Kidney (tissue), 14 donors: ENCODE results near the gene CTXN1. TPM values are rescaled to one million over a fixed set of nuclear protein-coding genes. Genes with fewer than 3 reads are reported as not detected.
A peak's percentile ranks its signal among the peaks of the same experiment; 100 is the strongest.

Experiments
- DNase-seq, 5 donors: peaks; one replicate each; pipeline ENCODE4 v3.0.0-alpha.2; 2013 to 2020
- FAIRE-seq: peaks from 2 replicates; lab custom pipeline; 2012; peaks lifted over from hg19 to GRCh38; lab: Jason Lieb, UNC
- H3K27ac ChIP-seq, 2 donors: one replicate each; pipeline ENCODE4 v1.7.0; 2013; ENCODE audit warnings: low read depth in 2 of 2, low read length in 2 of 2, inconsistent platforms in 1 of 2
- H3K27me3 ChIP-seq: one replicate; pipeline ENCODE4 v1.7.1; 2013; ENCODE audit warnings: low read length, inconsistent platforms; ENCODE audit not compliant: control insufficient read depth, insufficient read depth
- H3K36me3 ChIP-seq, 3 donors: one replicate each; pipeline versions ENCODE4 v1.7.0 to v1.7.1; 2013; ENCODE audit warnings: low read length in 3 of 3, control low read depth in 1 of 3, inconsistent platforms in 1 of 3; ENCODE audit not compliant: insufficient read depth in 3 of 3, control insufficient read depth in 2 of 3
- H3K4me1 ChIP-seq, 3 donors: one replicate each; pipeline versions ENCODE4 v1.7.0 to v1.7.1; 2013; ENCODE audit warnings: low read length in 3 of 3, inconsistent platforms in 1 of 3, low read depth in 1 of 3; ENCODE audit not compliant: control insufficient read depth in 2 of 3, insufficient read depth in 2 of 3
- H3K4me3 ChIP-seq, 3 donors: one replicate each; pipeline versions ENCODE4 v1.7.0 to v1.8.1; 2013; ENCODE audit warnings: low read length in 3 of 3, control low read depth in 1 of 3, inconsistent platforms in 1 of 3
- H3K9ac ChIP-seq, 3 donors: one replicate each; pipeline versions ENCODE4 v1.7.0 to v1.7.1; 2013; ENCODE audit warnings: low read length in 3 of 3, control low read depth in 1 of 3, inconsistent platforms in 1 of 3
- H3K9me3 ChIP-seq, 3 donors: one replicate each; pipeline versions ENCODE4 v1.7.0 to v1.7.1; 2013; ENCODE audit warnings: low read length in 3 of 3, control low read depth in 1 of 3, inconsistent platforms in 1 of 3; ENCODE audit not compliant: control insufficient read depth in 2 of 3, insufficient read depth in 1 of 3
- intact Hi-C: fragments of 100-400 bp; cut with DNase I; formaldehyde crosslinking; loops from one replicate; pipeline ENCODE4 v1.11.1; 2022
- polyA plus RNA-seq: library from polyadenylated mRNA; stranded (reverse); fragments of 350-450 nt; fragmentation: Illumina TruSeq; extraction: RNeasy Lipid Tissue Mini Kit (QIAGEN cat#74804); gene quantifications from one replicate; pipeline ENCODE4 v1.2.3, GENCODE V29; 2014; ENCODE audit warnings: low read depth, low replicate concordance; ENCODE audit not compliant: insufficient read depth
- total RNA-seq: library from RNA; stranded (reverse); fragmentation: NEBNext Ultra II Directional; extraction: Animal tissue kit (Norgen Biotek cat#: 25700); gene quantifications from one replicate; pipeline ENCODE4 v1.2.1, GENCODE V29; 2021
- TF ChIP-seq, protein P1 (sequence below): IDR thresholded peaks from 3 replicates; pipeline ENCODE4 v1.5.1; 2012; ENCODE audit warnings: mild to moderate bottlenecking, moderate library complexity, borderline replicate concordance; ENCODE audit not compliant: insufficient read depth; ENCODE audit errors: extremely low read depth
- donor health status: control.
- donor health status: control.
- donor health status: control.
- donor health status: control.
- donor health status: control.
- donor health status: DM: yes; HTN: yes; CAD: no.
- donor health status: Normal renal cell carcinoma (clear cell type).

The CTXN1 gene
- total and polyA plus RNA-seq, 2 donors from 2014 or later: 8.9 to 25.9 TPM

DNA sequence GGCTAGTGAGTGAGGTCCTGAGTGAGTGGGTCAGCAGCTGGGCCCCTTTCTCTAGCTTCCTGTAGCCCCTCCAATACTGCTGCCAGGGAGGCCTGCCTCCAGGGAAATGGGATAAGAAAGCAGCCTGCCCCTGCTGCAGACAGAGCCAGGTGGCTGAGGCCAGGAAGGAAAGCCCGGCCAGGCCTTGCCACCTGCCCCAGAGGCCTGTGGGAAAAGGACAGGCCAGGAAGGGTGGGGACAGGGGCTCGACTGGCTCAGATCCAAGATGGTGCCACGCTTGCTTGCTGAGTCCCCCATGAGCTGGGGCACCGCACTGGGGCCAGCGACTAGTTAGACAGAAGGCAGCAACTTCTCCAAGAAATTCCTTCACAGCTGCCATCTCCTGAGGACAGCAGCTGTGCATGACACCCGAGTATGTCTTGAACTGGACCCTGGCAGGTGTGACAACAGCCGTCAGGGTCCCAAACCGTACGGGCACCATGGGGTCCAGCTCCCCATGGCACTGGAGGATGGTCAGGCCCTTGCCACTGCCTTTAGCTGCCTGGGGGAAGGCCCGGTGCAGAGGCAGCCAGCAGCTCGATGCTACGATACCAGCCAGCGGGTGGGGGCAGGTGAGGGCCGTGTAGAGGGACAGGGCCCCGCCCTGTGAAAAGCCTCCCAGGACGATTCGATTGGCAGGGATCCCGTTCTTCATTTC lies 46.7 kb downstream of the CTXN1 start:
- intact Hi-C loops: no loop called here
- H3K4me3 ChIP-seq: no peak overlapping the region
- DNase-seq (no peak), FAIRE-seq (no peak)
- H3K4me1 ChIP-seq: no peaks in the 10 kb centered on the region
- H3K9ac ChIP-seq: no peak overlapping the region
- H3K27ac ChIP-seq: no peak overlapping the region
- TF ChIP-seq, protein P1, sequence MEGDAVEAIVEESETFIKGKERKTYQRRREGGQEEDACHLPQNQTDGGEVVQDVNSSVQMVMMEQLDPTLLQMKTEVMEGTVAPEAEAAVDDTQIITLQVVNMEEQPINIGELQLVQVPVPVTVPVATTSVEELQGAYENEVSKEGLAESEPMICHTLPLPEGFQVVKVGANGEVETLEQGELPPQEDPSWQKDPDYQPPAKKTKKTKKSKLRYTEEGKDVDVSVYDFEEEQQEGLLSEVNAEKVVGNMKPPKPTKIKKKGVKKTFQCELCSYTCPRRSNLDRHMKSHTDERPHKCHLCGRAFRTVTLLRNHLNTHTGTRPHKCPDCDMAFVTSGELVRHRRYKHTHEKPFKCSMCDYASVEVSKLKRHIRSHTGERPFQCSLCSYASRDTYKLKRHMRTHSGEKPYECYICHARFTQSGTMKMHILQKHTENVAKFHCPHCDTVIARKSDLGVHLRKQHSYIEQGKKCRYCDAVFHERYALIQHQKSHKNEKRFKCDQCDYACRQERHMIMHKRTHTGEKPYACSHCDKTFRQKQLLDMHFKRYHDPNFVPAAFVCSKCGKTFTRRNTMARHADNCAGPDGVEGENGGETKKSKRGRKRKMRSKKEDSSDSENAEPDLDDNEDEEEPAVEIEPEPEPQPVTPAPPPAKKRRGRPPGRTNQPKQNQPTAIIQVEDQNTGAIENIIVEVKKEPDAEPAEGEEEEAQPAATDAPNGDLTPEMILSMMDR: no peak
- no peaks in the 10 kb centered on the region for H3K9me3 ChIP-seq
- no peaks in the 10 kb centered on the region for H3K36me3 ChIP-seq
- H3K27me3 ChIP-seq: no peaks in the 10 kb centered on the region

DNA sequence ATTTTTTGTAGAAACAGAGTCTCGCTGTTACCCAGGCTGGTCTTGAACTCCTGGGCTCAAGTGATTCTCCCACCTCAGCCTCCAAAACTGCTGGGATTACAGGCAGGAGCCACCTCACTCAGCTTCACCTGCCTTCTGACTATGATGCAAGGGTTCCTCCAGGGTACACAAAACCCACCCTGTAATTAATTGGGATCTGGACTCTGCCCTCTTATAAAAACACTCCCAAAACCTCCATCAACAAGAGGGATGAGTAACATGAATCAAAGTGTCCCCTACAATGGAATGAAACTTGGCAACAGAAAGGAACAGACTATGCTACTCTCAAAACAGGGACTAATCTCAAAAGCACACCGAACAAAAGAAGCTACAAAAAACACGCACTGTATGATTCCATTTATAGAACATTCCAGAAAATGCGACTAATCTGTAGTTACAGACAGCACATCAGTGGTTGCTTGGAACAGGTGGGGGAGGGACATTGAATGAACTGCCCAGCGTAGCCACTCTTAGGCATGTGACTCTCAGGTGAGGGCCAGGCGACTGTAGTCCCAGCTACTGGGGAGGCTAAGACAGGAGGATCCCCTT lies 48.6 kb downstream of the CTXN1 start:
- FAIRE-seq: no peak
- Histone ChIP-seq H3K27ac (no peak overlapping the region), H3K27me3 (no peaks in the 10 kb centered on the region), H3K4me3 (no peak overlapping the region), H3K9me3 (no peaks in the 10 kb centered on the region), H3K4me1 (no peaks in the 10 kb centered on the region), H3K36me3 (no peaks in the 10 kb centered on the region), H3K9ac (no peak overlapping the region)
- no peak for DNase-seq
- intact Hi-C loops: no loop called here
- TF ChIP-seq, protein P1: no peak

DNA sequence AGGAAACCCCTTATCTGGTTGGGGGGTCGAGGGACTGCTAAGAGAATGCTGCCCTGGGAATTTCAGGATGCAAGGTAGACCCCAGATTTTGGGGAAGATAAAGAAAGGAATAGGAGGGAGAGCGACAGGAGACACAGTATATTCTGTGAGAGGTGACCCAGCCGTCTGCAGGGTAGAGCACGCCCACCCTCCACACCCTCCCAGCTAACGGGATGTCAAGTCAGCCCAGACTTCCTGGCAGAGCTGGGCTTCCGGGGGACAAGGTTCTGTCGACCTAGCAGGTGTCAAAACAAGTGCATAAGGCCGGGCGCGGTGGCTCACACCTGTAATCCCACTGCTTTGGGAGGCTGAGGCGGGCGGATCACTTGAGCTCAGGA lies 51.0 kb downstream of the CTXN1 start:
- H3K4me1 ChIP-seq: peaks cover 0 to 5% (median 0%) of the 10 kb centered on the region in 3 donors
- DNase-seq: peak in 1 of 5 donors; percentile 69
- H3K27me3 ChIP-seq: no peaks in the 10 kb centered on the region
- H3K4me3 ChIP-seq: peak overlapping the region; percentile 23 to 62 (median 50)
- no peak for FAIRE-seq
- H3K36me3 ChIP-seq: no peaks in the 10 kb centered on the region
- TF ChIP-seq, protein P1: no peak
- no peak overlapping the region for H3K27ac ChIP-seq
- intact Hi-C loops: no loop called here
- no peak overlapping the region for H3K9ac ChIP-seq
- H3K9me3 ChIP-seq: no peaks in the 10 kb centered on the region

Other genes with a start within 250 kb of the CTXN1 start
- 0.38 TPM for gene MCEMP1, start 249.0 kb downstream of the CTXN1 start, total RNA-seq
- gene MCEMP1, start 249.0 kb downstream of the CTXN1 start, polyA plus RNA-seq: 0.28 TPM
- gene TRAPPC5, start 245.3 kb downstream of the CTXN1 start, total RNA-seq: 82.6 TPM
- gene TRAPPC5, start 245.3 kb downstream of the CTXN1 start, polyA plus RNA-seq: 222 TPM
- gene FCER2, start 224.0 kb downstream of the CTXN1 start, total RNA-seq: 1.0 TPM
- gene FCER2, start 224.0 kb downstream of the CTXN1 start, polyA plus RNA-seq: not detected
- 0.72 TPM for gene CLEC4G, start 194.0 kb downstream of the CTXN1 start, total RNA-seq
- 1.1 TPM for gene CLEC4G, start 194.0 kb downstream of the CTXN1 start, polyA plus RNA-seq
- gene CD209, start 178.6 kb downstream of the CTXN1 start, total RNA-seq: 11.7 TPM
- 1.2 TPM for gene CD209, start 178.6 kb downstream of the CTXN1 start, polyA plus RNA-seq
- 0.54 TPM for gene CLEC4M, start 162.9 kb downstream of the CTXN1 start, total RNA-seq
- gene CLEC4M, start 162.9 kb downstream of the CTXN1 start, polyA plus RNA-seq: not detected
- gene EVI5L, start 95.9 kb downstream of the CTXN1 start, total RNA-seq: 15.9 TPM
- 14.5 TPM for gene EVI5L, start 95.9 kb downstream of the CTXN1 start, polyA plus RNA-seq
- gene PRR36, start 51.7 kb downstream of the CTXN1 start, total RNA-seq: 4.2 TPM
- 1.1 TPM for gene PRR36, start 51.7 kb downstream of the CTXN1 start, polyA plus RNA-seq
- 9.1 TPM for gene LRRC8E, start 37.6 kb downstream of the CTXN1 start, total RNA-seq
- gene LRRC8E, start 37.6 kb downstream of the CTXN1 start, polyA plus RNA-seq: 2.2 TPM
- gene MAP2K7, start 22.3 kb downstream of the CTXN1 start, total RNA-seq: 37.0 TPM
- 16.7 TPM for gene MAP2K7, start 22.3 kb downstream of the CTXN1 start, polyA plus RNA-seq
- 0.44 TPM for gene TGFBR3L, start 11.3 kb downstream of the CTXN1 start, total RNA-seq
- gene TGFBR3L, start 11.3 kb downstream of the CTXN1 start, polyA plus RNA-seq: 1.5 TPM
- 18.4 TPM for gene SNAPC2, start 5.8 kb downstream of the CTXN1 start, total RNA-seq
- gene SNAPC2, start 5.8 kb downstream of the CTXN1 start, polyA plus RNA-seq: 24.3 TPM
- 57.8 TPM for gene TIMM44, start 17.5 kb upstream of the CTXN1 start, total RNA-seq
- gene TIMM44, start 17.5 kb upstream of the CTXN1 start, polyA plus RNA-seq: 46.7 TPM
- gene ELAVL1, start 79.5 kb upstream of the CTXN1 start, total RNA-seq: 64.7 TPM
- 34.6 TPM for gene ELAVL1, start 79.5 kb upstream of the CTXN1 start, polyA plus RNA-seq
- not detected for gene CCL25, start 126.6 kb upstream of the CTXN1 start, total RNA-seq
- gene CCL25, start 126.6 kb upstream of the CTXN1 start, polyA plus RNA-seq: not detected
- gene FBN3, start 223.5 kb upstream of the CTXN1 start, total RNA-seq: 0.44 TPM
- 0.56 TPM for gene FBN3, start 223.5 kb upstream of the CTXN1 start, polyA plus RNA-seq